ENCODE data around the gene FBXW11. TPM values are rescaled to one million over a fixed set of nuclear protein-coding genes. Genes with fewer than 3 reads are reported as not detected.

FBXW11 gene
- total RNA-seq, 1 experiment from 2014 or later = 85.3 TPM

DNA sequence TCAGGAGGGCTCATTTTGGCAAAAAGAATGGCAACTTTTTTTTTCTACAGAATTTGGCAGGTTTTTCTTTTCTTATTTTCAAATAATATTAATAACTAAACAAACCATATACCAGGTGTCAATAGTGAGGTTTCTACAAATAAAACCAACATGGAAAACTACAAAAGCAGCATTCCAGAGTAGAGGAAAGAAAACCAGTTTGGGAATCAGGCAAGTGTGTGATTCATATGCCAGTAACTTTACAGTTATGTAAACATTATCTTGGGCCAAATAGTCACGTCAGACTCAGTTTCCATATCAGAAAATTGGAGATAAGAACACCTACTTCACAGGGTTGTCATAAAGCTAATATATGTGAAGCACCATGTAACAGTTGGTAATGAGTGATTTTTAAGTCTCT lies 51.7 kb downstream of the FBXW11 start:
- Histone ChIP-seq H4K91ac (ENCODE audit: insufficient read length, low read depth, low read length) (no peak overlapping the region), H3K4me2 (ENCODE audit: insufficient read depth, insufficient read length, low read length) (no peak overlapping the region), H3K9me3 (ENCODE audit: control insufficient read depth, low read depth, low read length) (no peaks in the 10 kb centered on the region), H2BK120ac (ENCODE audit: low read depth, low read length, poor library complexity, severe bottlenecking) (no peak overlapping the region), H4K20me1 (ENCODE audit: control insufficient read depth, insufficient read depth, insufficient read length) (no peaks in the 10 kb centered on the region), H2BK12ac (ENCODE audit: insufficient read length, low read depth, low read length) (no peak overlapping the region), H3K4me1 (ENCODE audit: insufficient read depth, low read length) (peaks cover 11% of the 10 kb centered on the region; the same call in 1 of the 2 replicates), H3K27me3 (ENCODE audit: insufficient read depth, low read length) (no peaks in the 10 kb centered on the region; the same call in 1 of the 2 replicates), H3K79me1 (ENCODE audit: insufficient read depth, low read depth, low read length, poor library complexity, severe bottlenecking) (peaks cover 10% of the 10 kb centered on the region), H3K23me2 (ENCODE audit: insufficient read length, low read depth, low read length, poor library complexity, severe bottlenecking) (no peaks in the 10 kb centered on the region), H2BK20ac (ENCODE audit: low read depth, low read length, poor library complexity, severe bottlenecking) (no peak overlapping the region), H2BK5ac (ENCODE audit: insufficient read length, low read length) (no peak overlapping the region), H3K14ac (ENCODE audit: insufficient read depth, low read length) (no peak overlapping the region), H4K8ac (replicated peaks; ENCODE audit: insufficient read length, low read depth, low read length) (no peak overlapping the region), H3K9ac (ENCODE audit: extremely low read depth, insufficient read length, low read length) (no peak overlapping the region), H3K4ac (ENCODE audit: low read depth, low read length) (no peak overlapping the region), H2AK5ac (ENCODE audit: insufficient read length, low read length) (no peak overlapping the region), H2AFZ (ENCODE audit: low read length) (no peak overlapping the region), H3K27ac (ENCODE audit: insufficient read length, low read depth, low read length) (no peak overlapping the region), H3K18ac (ENCODE audit: insufficient read length, low read depth, low read length) (no peak overlapping the region), H3K23ac (ENCODE audit: insufficient read length, low read depth, low read length) (no peak overlapping the region), H3K79me2 (ENCODE audit: insufficient read depth, low read length) (peaks cover 64% of the 10 kb centered on the region), H4K5ac (ENCODE audit: insufficient read length, low read depth, low read length) (no peak overlapping the region), H3K56ac (ENCODE audit: insufficient read length, low read depth, low read length) (no peak overlapping the region), H2BK15ac (ENCODE audit: low read depth, low read length) (no peak overlapping the region), H3T11ph (ENCODE audit: low read length) (no peak overlapping the region)
- Mint-ChIP-seq H3K4me1 (peaks cover 56 to 64% of the 10 kb centered on the region in 2 experiments), H3K27ac (peak overlapping the region in 1 of 3 experiments; percentile 70; a peak in 2 of 7 replicates), H3K36me3 (ENCODE audit: insufficient read depth in 1 of 3, low read depth in 3 of 3) (peaks cover 0 to 2% (median 0%) of the 10 kb centered on the region in 3 experiments; a peak in 2 of 7 replicates), H3K27me3 (ENCODE audit: low read depth) (no peaks in the 10 kb centered on the region), H3K4me3 (no peak overlapping the region), H3K9me3 (no peaks in the 10 kb centered on the region)
- no CpG with 5 or more reads among the region's 1 CpG for WGBS (ENCODE audit: extremely low coverage, insufficient read length, low lambda C conversion rate)
- DNase-seq = no peak
- TF ChIP-seq, protein P1, sequence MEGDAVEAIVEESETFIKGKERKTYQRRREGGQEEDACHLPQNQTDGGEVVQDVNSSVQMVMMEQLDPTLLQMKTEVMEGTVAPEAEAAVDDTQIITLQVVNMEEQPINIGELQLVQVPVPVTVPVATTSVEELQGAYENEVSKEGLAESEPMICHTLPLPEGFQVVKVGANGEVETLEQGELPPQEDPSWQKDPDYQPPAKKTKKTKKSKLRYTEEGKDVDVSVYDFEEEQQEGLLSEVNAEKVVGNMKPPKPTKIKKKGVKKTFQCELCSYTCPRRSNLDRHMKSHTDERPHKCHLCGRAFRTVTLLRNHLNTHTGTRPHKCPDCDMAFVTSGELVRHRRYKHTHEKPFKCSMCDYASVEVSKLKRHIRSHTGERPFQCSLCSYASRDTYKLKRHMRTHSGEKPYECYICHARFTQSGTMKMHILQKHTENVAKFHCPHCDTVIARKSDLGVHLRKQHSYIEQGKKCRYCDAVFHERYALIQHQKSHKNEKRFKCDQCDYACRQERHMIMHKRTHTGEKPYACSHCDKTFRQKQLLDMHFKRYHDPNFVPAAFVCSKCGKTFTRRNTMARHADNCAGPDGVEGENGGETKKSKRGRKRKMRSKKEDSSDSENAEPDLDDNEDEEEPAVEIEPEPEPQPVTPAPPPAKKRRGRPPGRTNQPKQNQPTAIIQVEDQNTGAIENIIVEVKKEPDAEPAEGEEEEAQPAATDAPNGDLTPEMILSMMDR (conservative IDR thresholded peaks at IDR 0.05) = no peak
